HG03469 (cell line): Measurements from ENCODE around the gene RSRP1.
"Not testable (repeated sequence)": the region's sequence is repeated elsewhere in the genome, so short reads cannot be mapped to it uniquely, and the experiment has no call there.

Experiments used
- ATAC-seq: cut with Tn5 transposase; IDR thresholded peaks from one replicate; pipeline ENCODE4 v1.9.1; 2021; ENCODE audit warnings: mild to moderate bottlenecking, moderate library complexity, moderate number of reproducible peaks; ENCODE audit not compliant: unreplicated experiment

Gene RSRP1

GRCh38 chr1:25247024-25247828 lies at the start of gene RSRP1:
Gene RSRP1 (minus strand): TSS chr1:25247454. CDS start chr1:25246963, 491 bp downstream.
- peak; percentile 65 for ATAC-seq

- not testable (repeated sequence) for ATAC-seq
Observed at GRCh38 chr1:25296501-25296900, 49.2 kb upstream of the RSRP1 start.

- ATAC-seq, result not testable (repeated sequence)
Observed at GRCh38 chr1:25294889-25295826, 47.9 kb upstream of the RSRP1 start.

GRCh38 chr1:25293426-25293825 lies 46.2 kb upstream of the RSRP1 start:
- not testable (repeated sequence) for ATAC-seq

GRCh38 chr1:25290043-25290442 lies 42.8 kb upstream of the RSRP1 start:
- ATAC-seq, result not testable (repeated sequence)

GRCh38 chr1:25288573-25289101 lies 41.4 kb upstream of the RSRP1 start:
- not testable (repeated sequence) for ATAC-seq

- not testable (repeated sequence) for ATAC-seq
Observed at GRCh38 chr1:25287164-25287563, 39.9 kb upstream of the RSRP1 start.

- not testable (repeated sequence) for ATAC-seq
Observed at GRCh38 chr1:25285862-25286261, 38.6 kb upstream of the RSRP1 start.

- not testable (repeated sequence) for ATAC-seq
Observed at GRCh38 chr1:25279693-25280111, 32.4 kb upstream of the RSRP1 start.

- ATAC-seq, result not testable (repeated sequence)
Observed at GRCh38 chr1:25278790-25279189, 31.5 kb upstream of the RSRP1 start.

- not testable (repeated sequence) for ATAC-seq
Observed at GRCh38 chr1:25278358-25278757, 31.1 kb upstream of the RSRP1 start.

GRCh38 chr1:25277295-25277694 lies 30.0 kb upstream of the RSRP1 start:
- not testable (repeated sequence) for ATAC-seq

GRCh38 chr1:25275648-25276047 lies 28.4 kb upstream of the RSRP1 start:
- not testable (repeated sequence) for ATAC-seq

GRCh38 chr1:25272238-25272637 lies 25.0 kb upstream of the RSRP1 start, which contains the start of gene RHD:
Gene RHD (plus strand): TSS chr1:25272509. CDS start chr1:25272548, 39 bp downstream.
- ATAC-seq, result not testable (repeated sequence)

- ATAC-seq, result not testable (repeated sequence)
Observed at GRCh38 chr1:25268143-25268760, 21.0 kb upstream of the RSRP1 start.

GRCh38 chr1:25267288-25268142 lies 20.3 kb upstream of the RSRP1 start:
- peak; percentile 62 for ATAC-seq

- not testable (repeated sequence) for ATAC-seq
Observed at GRCh38 chr1:25266554-25267287, 19.5 kb upstream of the RSRP1 start.

GRCh38 chr1:25260336-25260735 lies 13.1 kb upstream of the RSRP1 start:
- ATAC-seq, result not testable (repeated sequence)

- not testable (repeated sequence) for ATAC-seq
Observed at GRCh38 chr1:25259813-25260212, 12.6 kb upstream of the RSRP1 start.
